ENCODE measurements around the gene NCOA7.

Gene NCOA7

GRCh38 chr6:125957845-125958244 lies 167.1 kb downstream of the NCOA7 start:
- no peak for DNase-seq (ENCODE audit: low read depth)
- in situ Hi-C loops (cut with HindIII; ENCODE audit: low sequenced_read_pairs) = loop anchor here (25.0 kb wide), 1 partner anchor 171 kb away; the partner anchor contains the start of gene NCOA7
- H3K4me3 ChIP-seq (ENCODE audit: low read depth, low read length) = peak overlapping the region; percentile 75
- TF ChIP-seq, protein P1, sequence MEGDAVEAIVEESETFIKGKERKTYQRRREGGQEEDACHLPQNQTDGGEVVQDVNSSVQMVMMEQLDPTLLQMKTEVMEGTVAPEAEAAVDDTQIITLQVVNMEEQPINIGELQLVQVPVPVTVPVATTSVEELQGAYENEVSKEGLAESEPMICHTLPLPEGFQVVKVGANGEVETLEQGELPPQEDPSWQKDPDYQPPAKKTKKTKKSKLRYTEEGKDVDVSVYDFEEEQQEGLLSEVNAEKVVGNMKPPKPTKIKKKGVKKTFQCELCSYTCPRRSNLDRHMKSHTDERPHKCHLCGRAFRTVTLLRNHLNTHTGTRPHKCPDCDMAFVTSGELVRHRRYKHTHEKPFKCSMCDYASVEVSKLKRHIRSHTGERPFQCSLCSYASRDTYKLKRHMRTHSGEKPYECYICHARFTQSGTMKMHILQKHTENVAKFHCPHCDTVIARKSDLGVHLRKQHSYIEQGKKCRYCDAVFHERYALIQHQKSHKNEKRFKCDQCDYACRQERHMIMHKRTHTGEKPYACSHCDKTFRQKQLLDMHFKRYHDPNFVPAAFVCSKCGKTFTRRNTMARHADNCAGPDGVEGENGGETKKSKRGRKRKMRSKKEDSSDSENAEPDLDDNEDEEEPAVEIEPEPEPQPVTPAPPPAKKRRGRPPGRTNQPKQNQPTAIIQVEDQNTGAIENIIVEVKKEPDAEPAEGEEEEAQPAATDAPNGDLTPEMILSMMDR (IDR thresholded peaks at IDR 0.05; ENCODE audit: low read depth, low read length, missing control alignments) = no peak

DNA sequence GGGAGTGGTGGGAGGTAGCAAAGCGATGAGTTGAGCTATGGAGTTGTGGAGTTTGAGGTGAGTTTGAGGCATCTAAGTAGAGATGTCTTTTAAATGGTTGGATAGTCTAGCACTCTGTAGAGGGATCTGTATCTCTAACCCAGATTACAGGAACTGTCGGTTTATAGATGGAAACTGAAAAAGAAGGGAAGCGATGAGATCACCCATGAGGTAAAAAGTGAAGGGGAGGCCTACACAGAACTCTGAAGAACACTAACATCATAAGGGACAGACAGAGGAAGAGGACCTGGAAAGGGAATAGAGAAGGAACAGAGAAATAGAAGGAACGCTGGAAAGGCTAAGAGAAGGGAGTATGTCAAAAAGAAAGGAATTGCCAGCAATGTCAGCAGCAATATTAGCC lies 168.3 kb downstream of the NCOA7 start:
- H3K4me3 ChIP-seq (ENCODE audit: low read depth, low read length) = no peak overlapping the region
- in situ Hi-C loops (cut with HindIII; ENCODE audit: low sequenced_read_pairs) = loop anchor here (25.0 kb wide), 1 partner anchor 172 kb away; the partner anchor contains the start of gene NCOA7
- no peak for DNase-seq (ENCODE audit: low read depth)
- TF ChIP-seq, protein P1 (IDR thresholded peaks at IDR 0.05; ENCODE audit: low read depth, low read length, missing control alignments) = no peak

- DNase-seq (ENCODE audit: low read depth) = no peak
- H3K4me3 ChIP-seq (ENCODE audit: low read depth, low read length) = no peak overlapping the region
- TF ChIP-seq, protein P1 (IDR thresholded peaks at IDR 0.05; ENCODE audit: low read depth, low read length, missing control alignments) = no peak
- in situ Hi-C loops (cut with HindIII; ENCODE audit: low sequenced_read_pairs) = loop anchor here (25.0 kb wide), 1 partner anchor 174 kb away; the partner anchor contains the start of gene NCOA7
These were observed 170.4 kb downstream of the NCOA7 start for GRCh38 chr6:125961117-125961516.

DNA sequence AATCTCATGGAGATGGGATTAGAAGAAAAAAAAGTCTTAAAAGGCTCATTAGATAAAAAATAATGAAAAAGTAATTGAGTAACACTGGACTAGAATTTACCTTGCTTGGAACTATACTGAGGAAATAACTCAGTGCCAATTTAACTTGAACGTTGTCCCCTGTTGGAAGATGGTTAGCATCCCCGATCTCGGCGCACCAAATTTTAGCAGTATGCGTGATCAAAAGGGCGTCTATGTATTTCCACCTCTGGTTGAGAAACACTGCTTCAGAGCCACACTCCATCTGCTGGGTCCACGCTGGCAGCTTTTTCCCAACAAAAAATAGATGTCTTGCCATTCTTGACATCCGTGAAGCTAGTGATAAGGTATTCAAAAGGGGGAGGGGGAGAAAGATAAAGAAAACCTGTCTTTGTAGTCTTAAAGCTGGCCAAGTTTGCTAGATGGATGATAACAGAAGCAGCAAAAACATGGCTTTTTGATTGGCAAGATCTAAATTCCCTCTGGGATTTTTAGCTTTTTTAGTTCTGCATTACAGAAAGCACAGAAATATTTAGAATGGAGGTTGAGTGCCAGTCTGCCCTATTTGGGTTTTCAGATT lies 172.2 kb downstream of the NCOA7 start:
- TF ChIP-seq, protein P1 (IDR thresholded peaks at IDR 0.05; ENCODE audit: low read depth, low read length, missing control alignments) = no peak
- in situ Hi-C loops (cut with HindIII; ENCODE audit: low sequenced_read_pairs) = loop anchor here (25.0 kb wide), 1 partner anchor 176 kb away; the partner anchor contains the start of gene NCOA7
- DNase-seq (ENCODE audit: low read depth) = no peak
- H3K4me3 ChIP-seq (ENCODE audit: low read depth, low read length) = no peak overlapping the region

DNA sequence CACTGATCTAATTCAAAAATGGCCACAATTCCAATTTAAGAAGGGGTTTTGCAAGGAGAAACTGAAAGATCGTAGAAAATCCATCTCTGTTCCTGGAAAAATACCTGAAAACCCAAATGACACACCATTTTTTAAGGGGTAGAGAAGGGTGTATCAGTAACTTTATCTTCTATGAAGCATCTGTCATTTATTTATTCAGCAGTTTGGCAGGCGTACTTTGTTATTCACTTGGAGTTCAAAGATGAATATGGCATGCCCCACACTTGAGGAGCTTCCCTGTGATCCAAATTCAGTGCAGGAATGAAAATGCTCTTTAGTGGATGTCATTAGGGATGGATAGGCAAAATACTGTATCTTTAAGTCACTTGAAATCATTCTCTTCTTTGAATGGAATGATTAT lies 173.1 kb downstream of the NCOA7 start:
- in situ Hi-C loops (cut with HindIII; ENCODE audit: low sequenced_read_pairs) = loop anchor here (25.0 kb wide), 1 partner anchor 177 kb away; the partner anchor contains the start of gene NCOA7
- TF ChIP-seq, protein P1 (IDR thresholded peaks at IDR 0.05; ENCODE audit: low read depth, low read length, missing control alignments) = no peak
- DNase-seq (ENCODE audit: low read depth) = no peak
- H3K4me3 ChIP-seq (ENCODE audit: low read depth, low read length) = no peak overlapping the region

- H3K4me3 ChIP-seq (ENCODE audit: low read depth, low read length) = no peak overlapping the region
- in situ Hi-C loops (cut with HindIII; ENCODE audit: low sequenced_read_pairs) = loop anchor here (25.0 kb wide), 1 partner anchor 179 kb away; the partner anchor contains the start of gene NCOA7
- DNase-seq (ENCODE audit: low read depth) = no peak
- TF ChIP-seq, protein P1 (IDR thresholded peaks at IDR 0.05; ENCODE audit: low read depth, low read length, missing control alignments) = no peak
These were observed 175.8 kb downstream of the NCOA7 start for GRCh38 chr6:125966569-125966968.
